ENCODE data around the gene RPS15A.
"Not testable (repeated sequence)": the region's sequence is repeated elsewhere in the genome, so short reads cannot be mapped to it uniquely, and the experiment has no call there.

The RPS15A gene

GRCh38 chr16:18742870-18743269 is 47.3 kb downstream of the RPS15A start:
- DNase-seq (ENCODE audit: low spot score) = not testable (repeated sequence)

- not testable (repeated sequence) for DNase-seq (ENCODE audit: low spot score)
These were observed 50.1 kb downstream of the RPS15A start for GRCh38 chr16:18740027-18740426.

GRCh38 chr16:18738768-18739167 is 51.4 kb downstream of the RPS15A start:
- DNase-seq (ENCODE audit: low spot score) = not testable (repeated sequence)

- DNase-seq (ENCODE audit: low spot score) = not testable (repeated sequence)
These were observed 55.9 kb downstream of the RPS15A start for GRCh38 chr16:18734279-18734678.
